Activated CD8-positive, alpha-beta memory T cell treated with anti-CD3 and anti-CD28 coated beads for 24 hours (primary cell): ENCODE data around the gene TGFB3.
"Not testable (repeated sequence)": the region's sequence is repeated elsewhere in the genome, so short reads cannot be mapped to it uniquely, and the experiment has no call there.

ENCODE experiments used
- DNase-seq: peaks from one replicate; pipeline ENCODE4 v3.0.0-alpha.2; 2020

The TGFB3 gene

GRCh38 chr14:75944607-75945241, 37.1 kb downstream of the TGFB3 start:
- DNase-seq = no peak

GRCh38 chr14:75941030-75941429, 40.8 kb downstream of the TGFB3 start:
- no peak for DNase-seq

- no peak for DNase-seq
These were observed 42.6 kb downstream of the TGFB3 start for GRCh38 chr14:75939200-75939599.

GRCh38 chr14:75934998-75935628, 46.7 kb downstream of the TGFB3 start:
- no peak for DNase-seq

- DNase-seq = no peak
These were observed 48.0 kb downstream of the TGFB3 start for GRCh38 chr14:75933712-75934296.

GRCh38 chr14:75928690-75929181, 53.1 kb downstream of the TGFB3 start:
- DNase-seq = no peak

- DNase-seq = no peak
These were observed 54.2 kb downstream of the TGFB3 start for GRCh38 chr14:75927564-75928087.

- DNase-seq = no peak
These were observed 55.2 kb downstream of the TGFB3 start for GRCh38 chr14:75926431-75927115.

GRCh38 chr14:75925141-75925840, 56.5 kb downstream of the TGFB3 start:
- not testable (repeated sequence) for DNase-seq

GRCh38 chr14:75920421-75920820, 61.4 kb downstream of the TGFB3 start:
- not testable (repeated sequence) for DNase-seq

GRCh38 chr14:75917946-75918335, 63.9 kb downstream of the TGFB3 start:
- no peak for DNase-seq

GRCh38 chr14:75917322-75917945, 64.4 kb downstream of the TGFB3 start:
- no peak for DNase-seq

GRCh38 chr14:75915045-75915444, 66.8 kb downstream of the TGFB3 start:
- no peak for DNase-seq

- no peak for DNase-seq
These were observed 68.6 kb downstream of the TGFB3 start for GRCh38 chr14:75913183-75913582.

- DNase-seq = no peak
These were observed 69.9 kb downstream of the TGFB3 start for GRCh38 chr14:75911883-75912282.

- no peak for DNase-seq
These were observed 71.7 kb downstream of the TGFB3 start for GRCh38 chr14:75910048-75910447.

- DNase-seq = no peak
These were observed 72.2 kb downstream of the TGFB3 start for GRCh38 chr14:75909630-75910029.
